DOHH2 (cell line): ENCODE measurements around the gene POLR1C.
A peak's percentile ranks its signal among the peaks of the same experiment; 100 is the strongest.

Source experiments
- H3F3A ChIP-seq: fragments of 200-600 bp; sonication (generic), shearing (Covaris generic); 2 replicates; pipeline ENCODE4 v1.6.0; 2016; ENCODE audit warnings: antibody characterized with exemption, mild to moderate bottlenecking; ENCODE audit not compliant: control insufficient read depth, insufficient read depth
- H3K27ac ChIP-seq: fragments of 200-600 bp; sonication (generic); 2 replicates; pipeline ENCODE4 v1.5.1; 2014; ENCODE audit warnings: low read depth, mild to moderate bottlenecking, low read length, moderate library complexity
- H3K27me3 ChIP-seq: fragments of 200-600 bp; sonication (generic); 2 replicates; pipeline ENCODE4 v1.6.1; 2014; ENCODE audit warnings: mild to moderate bottlenecking, low read length, mixed read lengths; ENCODE audit not compliant: control insufficient read depth
- H3K36me3 ChIP-seq: fragments of 200-600 bp; sonication (generic); 2 replicates; pipeline ENCODE4 v1.6.1; 2014; ENCODE audit warnings: mild to moderate bottlenecking, low read length, moderate library complexity, mixed read lengths; ENCODE audit not compliant: control insufficient read depth
- H3K4me1 ChIP-seq: fragments of 200-600 bp; sonication (generic); 2 replicates; pipeline ENCODE4 v1.6.1; 2014; ENCODE audit warnings: mild to moderate bottlenecking, low read length, mixed read lengths; ENCODE audit not compliant: control insufficient read depth
- H3K4me2 ChIP-seq: fragments of 200-600 bp; sonication (generic); 2 replicates; pipeline ENCODE4 v1.6.0; 2014; ENCODE audit warnings: mild to moderate bottlenecking, low read length, moderate library complexity
- H3K4me3 ChIP-seq: fragments of 200-600 bp; sonication (generic); 2 replicates; pipeline ENCODE4 v1.5.1; 2014; ENCODE audit warnings: mild to moderate bottlenecking, low read length, mixed read lengths
- H3K79me2 ChIP-seq: fragments of 200-600 bp; sonication (generic); 2 replicates; pipeline ENCODE4 v1.6.1; 2014; ENCODE audit warnings: mild to moderate bottlenecking, low read length, mixed read lengths; ENCODE audit not compliant: control insufficient read depth
- H3K9me2 ChIP-seq: fragments of 200-600 bp; sonication (generic); replicated peaks from 2 replicates; pipeline ENCODE4 v1.6.1; 2014; ENCODE audit warnings: mild to moderate bottlenecking, low read length, mixed read lengths; ENCODE audit not compliant: control insufficient read depth
- H3K9me3 ChIP-seq: fragments of 200-600 bp; sonication (generic); 2 replicates; pipeline ENCODE4 v1.6.1; 2014; ENCODE audit warnings: antibody characterized with exemption, low read length, mixed read lengths; ENCODE audit not compliant: control insufficient read depth, insufficient read depth
- H4K20me1 ChIP-seq: fragments of 200-600 bp; sonication (generic); 2 replicates; pipeline ENCODE4 v1.6.0; 2014; ENCODE audit warnings: low read depth, mild to moderate bottlenecking, antibody characterized with exemption, low read length, moderate library complexity; ENCODE audit not compliant: control insufficient read depth, insufficient read depth
- EZH2phosphoT487 ChIP-seq: fragments of 200-600 bp; sonication (generic); IDR thresholded peaks from 2 replicates; pipeline ENCODE4 v1.6.1; 2017; ENCODE audit warnings: borderline replicate concordance, mild to moderate bottlenecking, antibody characterized with exemption, low read length, moderate library complexity, mixed read lengths
- TF ChIP-seq, protein P1 (sequence below): fragments of 200-600 bp; sonication (generic); IDR thresholded peaks from one replicate; pipeline ENCODE4 v1.5.1; 2014; ENCODE audit warnings: antibody characterized with exemption, mild to moderate bottlenecking, low read depth, low read length; ENCODE audit not compliant: poor library complexity, severe bottlenecking

POLR1C gene

DNA sequence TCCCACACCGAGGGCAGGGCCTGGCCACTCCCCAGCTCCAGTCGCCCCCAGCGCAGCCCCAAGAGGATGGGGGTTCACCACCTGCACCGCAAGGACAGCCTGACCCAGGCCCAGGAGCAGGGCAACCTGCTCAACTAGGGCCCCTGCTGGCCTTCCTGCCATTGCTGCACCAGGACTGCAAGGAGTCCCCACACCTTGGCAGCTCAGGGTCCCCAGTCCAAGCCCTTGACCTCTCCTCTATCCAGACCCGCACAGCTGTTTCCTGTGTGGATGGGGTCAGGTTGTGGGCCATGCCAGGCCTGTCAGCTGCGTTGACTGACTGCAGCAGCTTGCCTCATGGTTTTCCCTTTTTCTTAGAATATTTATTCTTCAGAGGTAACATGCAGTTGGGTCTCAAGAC is 11.2 kb upstream of the POLR1C start:
- no peaks in the 10 kb centered on the region for H4K20me1 ChIP-seq
- no peaks in the 10 kb centered on the region for H3K9me2 ChIP-seq
- no peaks in the 10 kb centered on the region for H3K9me3 ChIP-seq
- H3K4me2 ChIP-seq, result 0 out of 2 replicates have a peak overlapping the region, but pooled peaks have one; percentile 25
- H3K27me3 ChIP-seq, result peaks cover 14% of the 10 kb centered on the region
- no peak for TF ChIP-seq EZH2phosphoT487
- TF ChIP-seq, protein P1, sequence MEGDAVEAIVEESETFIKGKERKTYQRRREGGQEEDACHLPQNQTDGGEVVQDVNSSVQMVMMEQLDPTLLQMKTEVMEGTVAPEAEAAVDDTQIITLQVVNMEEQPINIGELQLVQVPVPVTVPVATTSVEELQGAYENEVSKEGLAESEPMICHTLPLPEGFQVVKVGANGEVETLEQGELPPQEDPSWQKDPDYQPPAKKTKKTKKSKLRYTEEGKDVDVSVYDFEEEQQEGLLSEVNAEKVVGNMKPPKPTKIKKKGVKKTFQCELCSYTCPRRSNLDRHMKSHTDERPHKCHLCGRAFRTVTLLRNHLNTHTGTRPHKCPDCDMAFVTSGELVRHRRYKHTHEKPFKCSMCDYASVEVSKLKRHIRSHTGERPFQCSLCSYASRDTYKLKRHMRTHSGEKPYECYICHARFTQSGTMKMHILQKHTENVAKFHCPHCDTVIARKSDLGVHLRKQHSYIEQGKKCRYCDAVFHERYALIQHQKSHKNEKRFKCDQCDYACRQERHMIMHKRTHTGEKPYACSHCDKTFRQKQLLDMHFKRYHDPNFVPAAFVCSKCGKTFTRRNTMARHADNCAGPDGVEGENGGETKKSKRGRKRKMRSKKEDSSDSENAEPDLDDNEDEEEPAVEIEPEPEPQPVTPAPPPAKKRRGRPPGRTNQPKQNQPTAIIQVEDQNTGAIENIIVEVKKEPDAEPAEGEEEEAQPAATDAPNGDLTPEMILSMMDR, result no peak
- no peak overlapping the region for H3K4me3 ChIP-seq
- 0 out of 2 replicates have a peak overlapping the region, but pooled peaks have one; percentile 6 for H3K27ac ChIP-seq
- H3F3A ChIP-seq, result peaks cover 4% of the 10 kb centered on the region; the same call in 1 of the 2 replicates
- H3K4me1 ChIP-seq, result peaks cover 33% of the 10 kb centered on the region
- peaks cover 43% of the 10 kb centered on the region for H3K36me3 ChIP-seq
- no peaks in the 10 kb centered on the region for H3K79me2 ChIP-seq

DNA sequence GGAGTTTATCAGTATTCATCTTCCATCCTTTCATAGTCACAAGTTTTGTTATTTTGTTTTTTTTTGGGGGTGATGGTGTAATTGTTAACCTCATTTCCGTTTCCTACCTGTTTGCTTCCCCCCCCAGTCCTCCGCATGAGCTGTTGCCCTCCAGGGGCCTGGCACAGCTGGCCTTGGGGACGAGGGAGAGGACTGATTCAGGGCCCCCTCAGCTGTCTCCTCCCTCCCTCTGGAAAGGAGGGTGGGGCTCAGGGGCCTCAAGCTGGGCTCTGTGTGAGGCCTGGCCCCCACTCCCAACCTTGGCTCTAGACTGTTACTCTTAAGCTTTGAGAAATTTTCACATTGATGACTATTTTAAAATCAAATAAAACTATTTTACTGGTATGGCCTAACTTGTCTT is 10.7 kb upstream of the POLR1C start:
- TF ChIP-seq EZH2phosphoT487, result no peak
- TF ChIP-seq, protein P1, result no peak

DNA sequence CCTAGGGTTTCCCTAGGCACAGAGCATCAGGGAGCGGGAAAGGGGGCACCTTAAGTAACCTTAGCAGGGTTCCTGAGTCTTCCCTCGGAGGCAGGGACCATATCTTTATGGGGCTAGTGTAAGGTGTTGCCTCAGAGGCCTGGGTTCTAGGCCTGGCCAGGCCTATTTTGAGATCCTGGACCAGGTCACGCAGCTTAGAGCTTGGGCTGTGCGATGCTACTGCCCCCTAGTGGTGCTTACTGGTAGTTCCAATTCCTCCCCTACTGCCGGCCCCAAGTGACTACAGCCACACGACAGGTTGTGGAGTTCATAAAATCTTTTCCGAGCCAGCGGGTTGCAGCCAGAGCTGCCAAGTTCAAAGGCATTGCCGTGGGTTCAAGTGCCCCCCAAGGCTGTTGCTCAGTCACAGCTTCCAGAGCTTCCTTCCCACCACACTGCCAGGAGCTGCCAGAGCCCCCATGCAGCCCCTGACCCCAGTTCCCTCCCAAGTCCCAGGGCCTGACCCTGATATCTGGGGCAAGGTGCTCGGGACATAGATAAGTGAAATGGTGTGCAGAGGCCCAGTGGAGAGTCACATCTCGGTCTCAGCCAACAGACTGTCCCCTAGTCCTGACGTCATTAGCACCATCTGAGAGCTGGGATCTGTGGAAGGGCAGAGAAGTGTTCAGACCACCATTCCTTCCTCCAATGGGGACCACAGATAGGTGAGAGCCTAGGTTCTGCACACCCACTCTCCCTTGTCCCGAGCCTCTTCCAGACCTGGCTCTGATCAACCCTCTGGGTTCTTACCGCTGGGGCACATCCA is 10.0 kb upstream of the POLR1C start:
- Histone ChIP-seq H3K27me3 (peaks cover 14% of the 10 kb centered on the region), H4K20me1 (no peaks in the 10 kb centered on the region), H3K4me2 (0 out of 2 replicates have a peak overlapping the region, but pooled peaks have one; percentile 25), H3K4me3 (no peak overlapping the region), H3K36me3 (peaks cover 45% of the 10 kb centered on the region), H3F3A (peaks cover 12% of the 10 kb centered on the region; the same call in 1 of the 2 replicates), H3K4me1 (peaks cover 33% of the 10 kb centered on the region), H3K9me2 (no peaks in the 10 kb centered on the region), H3K79me2 (no peaks in the 10 kb centered on the region), H3K9me3 (no peaks in the 10 kb centered on the region), H3K27ac (0 out of 2 replicates have a peak overlapping the region, but pooled peaks have one; percentile 6)
- no peak for TF ChIP-seq EZH2phosphoT487
- TF ChIP-seq, protein P1, result peak; percentile 96

More for the DNA sequence above, 10.7 kb upstream of the POLR1C start:
- Histone ChIP-seq H3K9me3 (no peaks in the 10 kb centered on the region), H3K4me1 (peaks cover 33% of the 10 kb centered on the region), H4K20me1 (no peaks in the 10 kb centered on the region), H3K79me2 (no peaks in the 10 kb centered on the region), H3K36me3 (peaks cover 43% of the 10 kb centered on the region), H3K4me2 (0 out of 2 replicates have a peak overlapping the region, but pooled peaks have one; percentile 25), H3K27me3 (peaks cover 14% of the 10 kb centered on the region), H3K27ac (0 out of 2 replicates have a peak overlapping the region, but pooled peaks have one; percentile 6), H3K9me2 (no peaks in the 10 kb centered on the region), H3F3A (peaks cover 7% of the 10 kb centered on the region; the same call in 1 of the 2 replicates), H3K4me3 (no peak overlapping the region)
